Measurements from ENCODE around the gene AFP. TPM values are rescaled to one million over a fixed set of nuclear protein-coding genes. Genes with fewer than 3 reads are reported as not detected.

The AFP gene
- total and polyA plus RNA-seq, 2 of the 8 experiments (the other 6 are each of a cell fraction or from before 2014, with no cell fraction given), result 6.1 to 10.4 TPM

DNA sequence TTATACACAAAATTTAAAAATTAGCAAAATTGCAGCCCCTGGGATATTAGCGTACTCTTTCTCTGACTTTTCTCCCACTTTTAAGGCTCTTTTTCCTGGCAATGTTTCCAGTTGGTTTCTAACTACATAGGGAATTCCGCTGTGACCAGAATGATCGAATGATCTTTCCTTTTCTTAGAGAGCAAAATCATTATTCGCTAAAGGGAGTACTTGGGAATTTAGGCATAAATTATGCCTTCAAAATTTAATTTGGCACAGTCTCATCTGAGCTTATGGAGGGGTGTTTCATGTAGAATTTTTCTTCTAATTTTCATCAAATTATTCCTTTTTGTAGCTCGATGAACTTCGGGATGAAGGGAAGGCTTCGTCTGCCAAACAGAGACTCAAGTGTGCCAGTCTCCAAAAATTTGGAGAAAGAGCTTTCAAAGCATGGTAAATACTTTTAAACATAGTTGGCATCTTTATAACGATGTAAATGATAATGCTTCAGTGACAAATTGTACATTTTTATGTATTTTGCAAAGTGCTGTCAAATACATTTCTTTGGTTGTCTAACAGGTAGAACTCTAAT lies 26.0 kb upstream of the AFP start:
- Histone ChIP-seq H3K79me2 (ENCODE audit: control insufficient read depth in 1 of 2, insufficient read depth in 2 of 2, low read length in 2 of 2) (no peaks in the 10 kb centered on the region), H3K14ac (ENCODE audit: insufficient read length) (no peak overlapping the region), H2BK12ac (ENCODE audit: low read depth, low read length) (no peak overlapping the region), H4K91ac (replicated peaks; ENCODE audit: insufficient read length, low read length) (no peak overlapping the region), H3K27ac (ENCODE audit: low read depth, low read length) (no peak overlapping the region), H2BK20ac (ENCODE audit: low read length) (no peak overlapping the region), H3K4me3 (ENCODE audit: extremely low read depth in 1 of 4, insufficient read depth in 2 of 4, low read depth in 3 of 4, low read length in 4 of 4) (no peak overlapping the region), H3K18ac (ENCODE audit: extremely low read depth, low read length) (no peak overlapping the region), H3K9ac (replicated peaks in 1 of 4; ENCODE audit: extremely low read depth in 1 of 4, low read depth in 3 of 4, low read length in 3 of 4) (no peak overlapping the region), H3K23ac (ENCODE audit: insufficient read length) (no peak overlapping the region), H3K36me3 (ENCODE audit: control insufficient read depth in 2 of 4, insufficient read depth in 4 of 4, low read length in 3 of 4) (no peaks in the 10 kb centered on the region), H3K79me1 (ENCODE audit: low read depth, low read length) (no peaks in the 10 kb centered on the region), H2BK120ac (replicated peaks; ENCODE audit: low read depth, low read length) (no peak overlapping the region), H4K20me1 (replicated peaks in 1 of 2; ENCODE audit: control insufficient read depth in 1 of 2, insufficient read depth in 2 of 2, low read length in 2 of 2) (no peaks in the 10 kb centered on the region), H2AK5ac (ENCODE audit: low read depth, low read length) (no peak overlapping the region), H2BK5ac (ENCODE audit: low read depth, low read length) (no peak overlapping the region), H3K27me3 (replicated peaks in 1 of 4; ENCODE audit: control insufficient read depth in 3 of 4, extremely low read depth in 1 of 4, insufficient read depth in 3 of 4, low read length in 3 of 4) (no peaks in the 10 kb centered on the region), H3K56ac (replicated peaks; ENCODE audit: insufficient read length, low read depth, low read length) (no peak overlapping the region), H3K9me3 (ENCODE audit: insufficient read depth in 2 of 2, low read depth in 1 of 2, low read length in 1 of 2) (no peaks in the 10 kb centered on the region), H2AFZ (ENCODE audit: low read length) (no peak overlapping the region), H4K5ac (ENCODE audit: insufficient read length, low read depth, low read length) (no peak overlapping the region), H3K4me2 (ENCODE audit: insufficient read depth in 1 of 2, low read depth in 2 of 2, low read length in 2 of 2) (no peak overlapping the region), H3K4ac (replicated peaks; ENCODE audit: insufficient read length, low read depth, low read length) (no peak overlapping the region), H3K23me2 (ENCODE audit: low read depth, low read length) (no peaks in the 10 kb centered on the region), H3K4me1 (replicated peaks in 1 of 4; ENCODE audit: control insufficient read depth in 3 of 4, insufficient read depth in 4 of 4, low read length in 3 of 4) (peaks cover 0 to 4% (median 1%) of the 10 kb centered on the region in 4 experiments; a peak in 2 of 7 replicates), H4K8ac (ENCODE audit: extremely low read depth, insufficient read depth, low read length) (no peak overlapping the region), H2BK15ac (ENCODE audit: low read length) (no peak overlapping the region)
- no peak for TF ChIP-seq RAD21 (IDR thresholded peaks at IDR 0.05 in 1 of 2, conservative IDR thresholded peaks at IDR 0.05 in 1 of 2; ENCODE audit: low read depth in 2 of 2, low read length in 2 of 2)
- no peak for TF ChIP-seq JUND (IDR thresholded peaks at IDR 0.05; ENCODE audit: low read length)
- TF ChIP-seq TAF1 (IDR thresholded peaks at IDR 0.05; ENCODE audit: low read depth, low read length), result no peak
- TF ChIP-seq ZNF274 (IDR thresholded peaks at IDR 0.05; ENCODE audit: borderline replicate concordance, extremely low read depth, low read length), result no peak
- no peak for TF ChIP-seq NANOG (IDR thresholded peaks at IDR 0.05; ENCODE audit: insufficient read depth, low read depth, low read length, poor library complexity, severe bottlenecking)
- FAIRE-seq (no peak), DNase-seq (ENCODE audit: low read depth in 1 of 2, low spot score in 2 of 2) (no peak)
- CTCF ChIA-PET (ENCODE audit: partially characterized antibody), result interaction anchor here (2.2 kb wide), 1 partner anchor 36 kb away, joined by 5 read pairs; no protein-coding TSS in a partner anchor
- POLR2A ChIA-PET (ENCODE audit: partially characterized antibody), result no interaction called here
- whole genome bisulfite sequencing, 2 experiments (ENCODE audit: extremely low coverage in 1 of 2, insufficient coverage in 1 of 2, insufficient read length in 1 of 2, insufficient replicate concordance in 2 of 2, low coverage in 1 of 2, low lambda C conversion rate in 2 of 2, missing lambda C conversion rate in 1 of 2), result 89% methylated on average over 8 of the region's 8 CpGs; no CpG with 5 or more reads in 1 of the 2 experiments
